AG09309 (cell line): Measurements from ENCODE around the gene RBPJL.

ENCODE experiments used
- DNase-seq: peaks from one replicate; pipeline ENCODE4 v3.0.0-alpha.2; 2010; ENCODE audit warnings: low read depth
- H3K4me3 ChIP-seq: 2 replicates; pipeline ENCODE4 v1.5.1; 2011; ENCODE audit warnings: mild to moderate bottlenecking, low read depth, low read length, moderate library complexity; ENCODE audit not compliant: control insufficient read depth
- TF ChIP-seq, protein P1 (sequence below): IDR thresholded peaks from 2 replicates; pipeline ENCODE4 v1.5.1; 2011; ENCODE audit warnings: mild to moderate bottlenecking, low read depth, low read length, inconsistent platforms; ENCODE audit not compliant: insufficient read depth, control insufficient read depth; ENCODE audit errors: missing control alignments

The RBPJL gene

DNA sequence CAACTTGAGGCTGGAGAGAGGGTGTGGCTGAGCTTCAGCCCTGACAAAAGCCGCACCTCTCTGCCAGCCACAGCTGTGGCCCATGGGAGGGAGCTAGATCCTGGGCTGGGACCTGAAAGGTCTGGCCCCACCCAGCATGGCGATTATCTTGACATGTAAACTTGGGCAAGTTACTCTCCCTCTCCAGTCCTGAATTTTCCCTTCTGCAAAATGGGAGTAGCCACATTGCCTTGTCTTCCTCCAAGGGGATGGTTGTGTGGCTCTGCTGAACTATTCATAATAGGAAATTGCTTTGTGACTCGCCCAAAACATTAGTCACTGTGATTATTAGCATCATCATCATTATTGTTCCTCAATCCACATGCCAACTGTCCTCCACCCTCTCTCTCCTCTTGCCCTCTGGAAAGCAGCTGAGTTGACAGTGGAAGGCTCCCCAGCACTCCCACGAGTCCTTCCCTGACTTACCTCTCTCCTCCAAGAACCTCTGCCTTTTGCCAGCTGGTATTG lies 23.0 kb upstream of the RBPJL start:
- no peak overlapping the region for H3K4me3 ChIP-seq
- DNase-seq = no peak
- TF ChIP-seq, protein P1, sequence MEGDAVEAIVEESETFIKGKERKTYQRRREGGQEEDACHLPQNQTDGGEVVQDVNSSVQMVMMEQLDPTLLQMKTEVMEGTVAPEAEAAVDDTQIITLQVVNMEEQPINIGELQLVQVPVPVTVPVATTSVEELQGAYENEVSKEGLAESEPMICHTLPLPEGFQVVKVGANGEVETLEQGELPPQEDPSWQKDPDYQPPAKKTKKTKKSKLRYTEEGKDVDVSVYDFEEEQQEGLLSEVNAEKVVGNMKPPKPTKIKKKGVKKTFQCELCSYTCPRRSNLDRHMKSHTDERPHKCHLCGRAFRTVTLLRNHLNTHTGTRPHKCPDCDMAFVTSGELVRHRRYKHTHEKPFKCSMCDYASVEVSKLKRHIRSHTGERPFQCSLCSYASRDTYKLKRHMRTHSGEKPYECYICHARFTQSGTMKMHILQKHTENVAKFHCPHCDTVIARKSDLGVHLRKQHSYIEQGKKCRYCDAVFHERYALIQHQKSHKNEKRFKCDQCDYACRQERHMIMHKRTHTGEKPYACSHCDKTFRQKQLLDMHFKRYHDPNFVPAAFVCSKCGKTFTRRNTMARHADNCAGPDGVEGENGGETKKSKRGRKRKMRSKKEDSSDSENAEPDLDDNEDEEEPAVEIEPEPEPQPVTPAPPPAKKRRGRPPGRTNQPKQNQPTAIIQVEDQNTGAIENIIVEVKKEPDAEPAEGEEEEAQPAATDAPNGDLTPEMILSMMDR = no peak

DNA sequence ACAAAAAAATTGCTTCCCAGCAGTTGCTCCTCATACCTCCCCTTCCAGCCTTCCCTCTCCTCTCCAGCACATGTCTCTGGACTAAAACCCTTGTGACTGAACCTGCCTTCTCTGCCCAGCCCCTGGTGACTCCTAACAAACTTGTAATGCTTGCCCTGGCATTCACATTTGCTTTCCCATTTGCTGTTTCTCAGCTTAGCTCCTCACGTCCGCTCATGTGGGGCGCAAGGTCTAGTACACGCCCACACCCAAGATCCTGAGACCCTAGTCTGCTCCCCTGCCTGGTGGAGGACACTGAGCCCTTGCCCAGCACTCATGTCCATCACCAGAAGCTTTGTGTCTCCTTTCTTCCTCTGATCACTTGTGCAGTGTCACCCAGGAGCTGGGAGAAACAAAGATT lies 18.3 kb upstream of the RBPJL start:
- DNase-seq = no peak
- H3K4me3 ChIP-seq = no peak overlapping the region
- TF ChIP-seq, protein P1 = no peak

DNA sequence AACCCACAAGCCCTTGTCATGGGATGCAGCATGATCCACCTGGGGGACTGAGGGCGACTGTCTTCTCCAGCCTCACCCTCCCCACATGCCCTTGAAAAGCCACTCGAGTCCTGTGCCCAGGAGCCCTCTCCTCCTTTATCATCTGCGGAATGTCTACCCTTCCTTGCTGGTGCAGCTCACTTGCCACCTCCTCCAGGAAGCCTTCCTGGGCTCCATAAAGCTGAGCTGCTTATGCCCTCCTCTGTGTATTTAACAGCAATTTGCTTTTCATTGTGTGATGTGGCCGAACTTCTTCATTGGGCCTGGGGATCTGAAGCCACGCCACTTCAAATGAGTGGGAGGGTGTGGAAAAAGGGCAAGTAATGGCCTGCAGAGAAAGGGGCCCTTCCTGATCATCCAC lies 17.8 kb upstream of the RBPJL start:
- DNase-seq = no peak
- no peak overlapping the region for H3K4me3 ChIP-seq
- TF ChIP-seq, protein P1 = no peak

DNA sequence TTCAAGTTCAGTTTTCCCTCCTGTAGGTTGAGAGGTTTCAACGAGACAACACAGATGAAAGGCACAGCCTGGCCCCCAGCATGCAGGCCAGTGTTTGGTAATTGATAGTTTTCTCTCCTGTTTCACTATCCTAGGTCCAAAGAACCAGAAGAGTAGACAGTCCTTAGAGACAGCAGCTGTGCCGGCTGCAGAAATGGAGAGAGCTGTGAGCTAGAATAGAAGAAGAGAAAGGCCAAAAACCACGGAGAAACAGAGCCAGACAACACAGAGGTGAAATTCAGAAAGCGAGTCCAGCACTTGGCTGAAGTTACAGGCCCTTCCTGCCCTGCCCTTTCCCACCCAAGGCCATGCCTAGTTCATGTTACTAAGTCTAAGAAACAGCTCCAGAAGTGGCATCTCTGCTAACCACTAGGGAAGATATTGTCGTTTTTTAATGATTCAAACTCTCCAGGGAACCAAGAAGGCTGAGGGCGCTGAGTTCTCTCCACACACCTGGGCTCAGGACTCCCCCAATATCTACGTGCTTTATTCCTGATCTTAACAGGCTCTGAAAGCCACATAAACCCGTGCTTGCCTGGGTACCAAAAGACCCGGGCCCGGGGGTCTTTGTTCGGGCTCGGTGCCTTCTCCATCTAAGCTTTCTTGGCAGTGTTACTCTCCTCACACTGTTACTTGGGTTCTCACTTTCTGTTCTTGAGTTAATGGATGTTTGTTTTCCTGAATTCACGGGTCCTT lies 16.5 kb upstream of the RBPJL start:
- TF ChIP-seq, protein P1 = no peak
- no peak overlapping the region for H3K4me3 ChIP-seq
- DNase-seq = no peak

DNA sequence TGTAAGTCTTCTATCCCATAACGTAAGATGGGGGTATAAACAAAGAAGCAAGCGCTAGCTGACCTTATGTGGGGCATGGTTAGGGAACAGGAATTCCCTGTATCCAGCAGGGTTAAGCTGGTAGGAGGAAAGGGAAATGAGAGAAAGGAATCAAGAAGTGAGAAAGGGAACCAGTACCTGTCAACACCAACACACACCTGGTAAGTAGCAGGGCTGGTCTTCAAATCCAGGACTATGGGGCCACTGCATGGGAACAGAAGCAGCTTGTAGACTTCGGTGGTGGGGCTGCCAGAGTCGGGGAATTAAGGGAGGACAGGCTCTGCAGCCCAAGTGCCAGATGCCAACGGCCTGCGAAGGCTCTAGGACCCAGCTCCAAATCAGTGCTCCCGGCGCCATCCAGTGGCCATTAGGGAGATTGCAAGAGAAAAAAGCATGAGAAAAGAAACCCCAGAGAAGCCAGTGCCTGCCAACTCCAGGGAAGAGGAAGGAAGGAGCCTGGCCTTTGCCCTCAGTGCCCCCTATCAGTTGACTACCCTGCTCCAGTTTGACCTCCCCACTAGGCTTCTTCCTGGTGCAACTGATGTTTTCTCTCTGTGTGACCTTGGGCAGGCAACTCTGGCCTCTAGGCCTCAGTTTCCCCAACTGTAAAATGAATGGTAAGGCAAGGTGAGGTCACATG lies 15.8 kb upstream of the RBPJL start:
- peak; percentile 23 for DNase-seq
- TF ChIP-seq, protein P1 = peak; percentile 93
- no peak overlapping the region for H3K4me3 ChIP-seq

DNA sequence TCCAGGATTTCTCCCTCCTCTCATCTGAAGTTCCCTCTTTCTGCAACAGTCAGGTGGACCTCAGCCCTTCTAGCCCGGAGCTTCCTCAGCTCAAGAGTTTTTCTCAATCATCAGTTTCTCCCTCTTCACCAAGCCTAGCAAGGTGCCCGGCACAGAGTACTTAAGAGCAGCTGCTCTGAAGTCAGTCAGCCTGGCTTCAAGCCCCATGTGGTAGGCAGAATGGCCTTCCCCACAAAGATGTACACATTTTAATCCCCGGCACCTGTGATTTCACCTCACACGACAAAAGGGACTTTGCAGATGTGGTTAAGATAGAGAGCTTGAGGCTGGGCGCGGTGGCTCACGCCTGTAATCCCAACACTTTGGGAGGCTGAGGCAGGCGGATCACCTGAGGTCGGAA lies 15.1 kb upstream of the RBPJL start:
- TF ChIP-seq, protein P1 = no peak
- H3K4me3 ChIP-seq = no peak overlapping the region
- DNase-seq = no peak
